Measurements from ENCODE around the gene CUBN. TPM values are rescaled to one million over a fixed set of nuclear protein-coding genes. Genes with fewer than 3 reads are reported as not detected.

Gene CUBN
- total RNA-seq, 1 donor from 2014 or later: 1.0 TPM

DNA sequence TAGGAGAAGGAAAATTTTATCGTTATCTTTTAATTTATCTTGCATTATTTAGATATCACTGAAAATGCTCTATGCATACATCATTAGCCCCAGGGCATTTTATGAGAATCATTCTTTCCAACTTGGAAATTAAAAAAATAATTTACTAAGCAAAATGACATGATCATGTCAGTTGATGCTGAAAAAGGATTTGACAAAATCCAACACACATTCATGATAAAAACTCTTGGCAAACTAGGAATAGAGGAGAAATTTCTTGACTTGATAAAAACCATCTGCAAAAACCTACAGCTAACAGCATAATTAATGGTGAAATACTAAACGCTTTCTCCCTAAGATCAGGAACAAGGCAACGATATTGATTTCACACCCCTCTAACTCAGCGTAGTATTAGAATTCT, 272.2 kb downstream of the CUBN start:
- TF ChIP-seq, protein P1, sequence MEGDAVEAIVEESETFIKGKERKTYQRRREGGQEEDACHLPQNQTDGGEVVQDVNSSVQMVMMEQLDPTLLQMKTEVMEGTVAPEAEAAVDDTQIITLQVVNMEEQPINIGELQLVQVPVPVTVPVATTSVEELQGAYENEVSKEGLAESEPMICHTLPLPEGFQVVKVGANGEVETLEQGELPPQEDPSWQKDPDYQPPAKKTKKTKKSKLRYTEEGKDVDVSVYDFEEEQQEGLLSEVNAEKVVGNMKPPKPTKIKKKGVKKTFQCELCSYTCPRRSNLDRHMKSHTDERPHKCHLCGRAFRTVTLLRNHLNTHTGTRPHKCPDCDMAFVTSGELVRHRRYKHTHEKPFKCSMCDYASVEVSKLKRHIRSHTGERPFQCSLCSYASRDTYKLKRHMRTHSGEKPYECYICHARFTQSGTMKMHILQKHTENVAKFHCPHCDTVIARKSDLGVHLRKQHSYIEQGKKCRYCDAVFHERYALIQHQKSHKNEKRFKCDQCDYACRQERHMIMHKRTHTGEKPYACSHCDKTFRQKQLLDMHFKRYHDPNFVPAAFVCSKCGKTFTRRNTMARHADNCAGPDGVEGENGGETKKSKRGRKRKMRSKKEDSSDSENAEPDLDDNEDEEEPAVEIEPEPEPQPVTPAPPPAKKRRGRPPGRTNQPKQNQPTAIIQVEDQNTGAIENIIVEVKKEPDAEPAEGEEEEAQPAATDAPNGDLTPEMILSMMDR (conservative IDR thresholded peaks at IDR 0.05): no peak
- Mint-ChIP-seq H3K9me3 (no peaks in the 10 kb centered on the region), H3K27me3 (peaks cover 8% of the 10 kb centered on the region), H3K4me3 (peak overlapping the region; percentile 38), H3K4me1 (ENCODE audit: unreplicated experiment) (peaks cover 31% of the 10 kb centered on the region), H3K36me3 (no peaks in the 10 kb centered on the region), H3K27ac (peak overlapping the region; percentile 27)
- no peak for DNase-seq (ENCODE audit: extremely low spot score, unreplicated experiment)

DNA sequence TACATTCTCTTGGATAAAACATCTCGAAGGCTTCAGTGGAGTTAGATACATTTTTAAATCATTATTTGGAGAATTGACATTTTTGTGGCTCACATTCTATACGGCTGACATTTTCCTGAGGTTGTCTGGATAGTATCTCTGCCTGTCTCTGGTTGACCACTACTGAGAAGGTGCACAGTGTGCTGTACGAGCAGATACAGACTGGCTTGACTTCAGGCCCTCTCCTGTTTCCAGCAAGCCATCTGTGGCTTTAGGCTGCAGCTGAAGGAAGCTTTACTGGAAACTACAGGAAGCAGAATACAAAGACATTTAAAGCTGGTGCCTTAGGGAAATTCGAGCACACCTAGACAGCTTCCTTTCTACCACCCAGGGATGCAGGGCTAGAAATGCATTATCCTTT, 273.0 kb downstream of the CUBN start:
- no peak overlapping the region for H3K27ac Mint-ChIP-seq
- TF ChIP-seq, protein P1 (conservative IDR thresholded peaks at IDR 0.05): no peak
- DNase-seq (ENCODE audit: extremely low spot score, unreplicated experiment): no peak
- peaks cover 31% of the 10 kb centered on the region for H3K4me1 Mint-ChIP-seq (ENCODE audit: unreplicated experiment)
- H3K36me3 Mint-ChIP-seq: no peaks in the 10 kb centered on the region
- no peak overlapping the region for H3K4me3 Mint-ChIP-seq
- H3K27me3 Mint-ChIP-seq: peaks cover 8% of the 10 kb centered on the region
- no peaks in the 10 kb centered on the region for H3K9me3 Mint-ChIP-seq

DNA sequence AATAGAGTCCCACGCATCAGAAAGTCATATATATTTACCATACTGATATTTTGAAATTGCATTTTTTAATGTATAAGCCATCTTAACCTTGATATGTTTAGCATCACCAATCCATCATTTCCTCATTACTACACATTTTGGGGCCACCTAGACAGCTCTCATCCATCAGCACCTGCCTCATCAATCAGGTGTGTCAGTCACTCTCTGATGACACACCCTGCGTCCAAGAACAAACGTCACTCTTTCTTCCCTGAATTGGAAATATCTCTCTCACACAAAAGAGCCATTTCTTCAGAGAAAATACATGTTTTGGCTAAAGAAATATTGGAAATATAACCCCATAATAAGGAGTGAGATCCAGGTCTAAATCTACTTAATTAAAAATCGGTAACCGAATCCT, 273.5 kb downstream of the CUBN start:
- no peaks in the 10 kb centered on the region for H3K36me3 Mint-ChIP-seq
- peaks cover 10% of the 10 kb centered on the region for H3K27me3 Mint-ChIP-seq
- no peak overlapping the region for H3K4me3 Mint-ChIP-seq
- H3K27ac Mint-ChIP-seq: no peak overlapping the region
- no peak for DNase-seq (ENCODE audit: extremely low spot score, unreplicated experiment)
- H3K4me1 Mint-ChIP-seq (ENCODE audit: unreplicated experiment): peaks cover 31% of the 10 kb centered on the region
- H3K9me3 Mint-ChIP-seq: no peaks in the 10 kb centered on the region
- TF ChIP-seq, protein P1 (conservative IDR thresholded peaks at IDR 0.05): no peak

DNA sequence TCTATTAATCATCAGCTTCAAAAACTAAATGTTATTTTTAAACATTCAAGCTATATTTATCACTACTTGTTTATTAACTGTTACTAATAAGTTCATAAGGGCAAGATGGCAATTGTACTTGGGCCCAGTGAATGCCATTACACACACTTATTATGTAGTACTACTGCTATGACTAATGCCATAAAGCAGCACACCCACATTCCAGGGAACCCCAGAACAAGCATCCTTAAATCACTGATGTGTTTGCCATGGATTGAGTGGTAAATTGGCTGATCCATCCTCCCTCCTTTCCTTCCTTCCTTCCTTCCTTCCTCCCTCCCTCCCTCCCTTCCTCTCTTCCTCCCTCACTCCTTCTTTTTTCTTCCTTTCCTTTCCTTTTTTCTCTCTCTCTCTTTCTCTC, 275.0 kb downstream of the CUBN start:
- Mint-ChIP-seq H3K27ac (no peak overlapping the region), H3K27me3 (peaks cover 15% of the 10 kb centered on the region)

DNA sequence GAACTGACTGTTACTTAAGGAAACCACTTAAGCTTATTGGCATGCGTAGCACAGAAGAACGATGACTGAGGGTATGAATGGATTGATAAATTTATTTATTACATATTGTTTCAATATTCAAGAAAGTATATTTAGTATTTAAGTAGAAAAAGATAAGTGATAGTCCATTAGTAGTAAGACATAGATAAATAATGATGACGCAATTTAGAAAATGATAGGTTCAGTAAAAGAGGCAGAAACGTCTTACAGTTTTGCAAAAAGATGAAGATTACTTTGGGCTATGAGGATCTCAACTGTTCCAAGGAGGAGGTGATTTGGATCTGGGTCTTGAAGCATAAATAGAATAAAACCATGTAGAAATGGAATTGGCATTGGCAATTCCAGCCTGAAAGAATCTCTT, 275.8 kb downstream of the CUBN start:
- Mint-ChIP-seq H3K4me1 (ENCODE audit: unreplicated experiment) (peaks cover 37% of the 10 kb centered on the region), H3K4me3 (no peak overlapping the region), H3K27ac (no peak overlapping the region), H3K36me3 (no peaks in the 10 kb centered on the region), H3K9me3 (no peaks in the 10 kb centered on the region), H3K27me3 (peaks cover 20% of the 10 kb centered on the region)
- TF ChIP-seq, protein P1 (conservative IDR thresholded peaks at IDR 0.05): no peak
- DNase-seq (ENCODE audit: extremely low spot score, unreplicated experiment): no peak

More for the DNA sequence above, 275.0 kb downstream of the CUBN start:
- no peak for DNase-seq (ENCODE audit: extremely low spot score, unreplicated experiment)
- no peak overlapping the region for H3K4me3 Mint-ChIP-seq
- H3K9me3 Mint-ChIP-seq: no peaks in the 10 kb centered on the region
- H3K36me3 Mint-ChIP-seq: no peaks in the 10 kb centered on the region
- H3K4me1 Mint-ChIP-seq (ENCODE audit: unreplicated experiment): peaks cover 31% of the 10 kb centered on the region
- TF ChIP-seq, protein P1 (conservative IDR thresholded peaks at IDR 0.05): no peak

DNA sequence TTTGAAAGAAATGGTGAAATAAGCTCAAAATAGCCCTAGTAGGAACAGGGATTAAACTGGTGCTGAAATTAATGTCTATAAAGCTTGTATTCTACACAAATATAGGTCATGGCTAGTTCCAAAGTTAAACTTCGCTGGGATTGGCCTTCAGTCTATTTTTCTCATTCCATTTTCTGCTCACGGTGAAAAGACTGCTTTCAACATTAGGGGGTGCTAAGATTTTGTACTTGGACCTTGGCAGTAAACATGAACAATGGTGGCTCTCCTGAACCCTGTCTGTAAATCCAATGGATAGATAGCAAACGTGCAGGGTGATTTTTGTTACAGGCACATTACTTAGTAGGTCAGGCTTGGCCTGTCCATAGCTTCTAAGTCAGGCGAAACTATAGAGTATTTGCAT, 276.4 kb downstream of the CUBN start:
- Mint-ChIP-seq H3K4me3 (no peak overlapping the region), H3K36me3 (no peaks in the 10 kb centered on the region), H3K9me3 (no peaks in the 10 kb centered on the region), H3K4me1 (ENCODE audit: unreplicated experiment) (peaks cover 38% of the 10 kb centered on the region), H3K27ac (no peak overlapping the region), H3K27me3 (peaks cover 20% of the 10 kb centered on the region)
- DNase-seq (ENCODE audit: extremely low spot score, unreplicated experiment): no peak
- TF ChIP-seq, protein P1 (conservative IDR thresholded peaks at IDR 0.05): peak; percentile 70
